SK-N-MC (cell line): Measurements from ENCODE around the gene CMTM2.
"Not testable (repeated sequence)": the region's sequence is repeated elsewhere in the genome, so short reads cannot be mapped to it uniquely, and the experiment has no call there.

ENCODE experiments used
- EZH2 ChIP-seq: fragments of 200-600 bp; sonication (generic); IDR thresholded peaks from one replicate; pipeline ENCODE4 v1.6.1; 2017; ENCODE audit warnings: antibody characterized with exemption
- POLR2AphosphoS5 ChIP-seq: IDR thresholded peaks from 2 replicates; pipeline ENCODE4 v1.6.1; 2012; ENCODE audit warnings: mild to moderate bottlenecking, low read depth, low read length, borderline replicate concordance

- TF ChIP-seq EZH2, POLR2AphosphoS5: not testable (repeated sequence)
Measured at GRCh38 chr16:66611911-66612310, 32.6 kb downstream of the CMTM2 start.
